SK-N-SH (cell line): ENCODE results near the gene WWOX. TPM values are rescaled to one million over a fixed set of nuclear protein-coding genes. Genes with fewer than 3 reads are reported as not detected.
A peak's percentile ranks its signal among the peaks of the same experiment; 100 is the strongest.

Experiments used
- CTCF ChIA-PET: fragments of 300-600, 350-600 bp; formaldehyde crosslinking; extraction: SDS; loops from one replicate; lab custom pipeline; 2021; lab: Yijun Ruan, JAX
- POLR2A ChIA-PET: fragments of 350-600 bp; sonication (Branson Sonifier 250); formaldehyde crosslinking; extraction: SDS; loops from one replicate; lab custom pipeline; 2020; ENCODE audit warnings: antibody characterized with exemption, inconsistent platforms; lab: Yijun Ruan, JAX
- DNase-seq: peaks from one replicate; pipeline ENCODE4 v3.0.0; 2012
- H2AFZ ChIP-seq: fragments of 200-600 bp; sonication (generic); 2 replicates; pipeline ENCODE4 v1.8.1; 2016; ENCODE audit warnings: antibody characterized with exemption, mild to moderate bottlenecking, low read depth
- H3F3A ChIP-seq: fragments of 200-600 bp; sonication (generic); replicated peaks from 2 replicates; pipeline ENCODE3; 2016; ENCODE audit warnings: antibody characterized with exemption, mild to moderate bottlenecking; ENCODE audit not compliant: insufficient read depth
- H3K27ac ChIP-seq, 2 experiments: fragments of 200-500 bp in 1 of 2; fragments of 200-600 bp in 1 of 2; sonication (Bioruptor generic) in 1 of 2; sonication (generic), shearing (Covaris generic) in 1 of 2; 2 replicates each; pipeline versions ENCODE4 v1.5.1 to v1.6.1; 2014 to 2016; ENCODE audit warnings: low read depth in 2 of 2, inconsistent platforms in 1 of 2, low read length in 1 of 2, mild to moderate bottlenecking in 1 of 2, mixed read lengths in 1 of 2
- H3K27me3 ChIP-seq: fragments of 200-600 bp; sonication (generic), shearing (Covaris generic); 2 replicates; pipeline ENCODE4 v1.6.1; 2016; ENCODE audit warnings: mixed run types; ENCODE audit not compliant: insufficient read depth
- H3K36me3 ChIP-seq, 2 experiments: fragments of 200-500 bp in 1 of 2; fragments of 200-600 bp in 1 of 2; sonication (Bioruptor generic) in 1 of 2; sonication (generic) in 1 of 2; replicated peaks in 1 of 2; 2 replicates each; pipeline versions ENCODE3 to v1.5.1; 2014 to 2016; ENCODE audit warnings: low read length in 1 of 2, mild to moderate bottlenecking in 1 of 2; ENCODE audit not compliant: insufficient read depth in 2 of 2, control insufficient read depth in 1 of 2
- H3K4me1 ChIP-seq, 2 experiments: fragments of 200-500 bp in 1 of 2; fragments of 200-600 bp in 1 of 2; sonication (Bioruptor generic) in 1 of 2; sonication (generic), shearing (Covaris generic) in 1 of 2; 2 replicates each; pipeline versions ENCODE4 v1.5.1 to v1.6.1; 2014 to 2016; ENCODE audit warnings: low read depth in 1 of 2, low read length in 1 of 2, mixed run types in 1 of 2; ENCODE audit not compliant: insufficient read depth in 2 of 2, control insufficient read depth in 1 of 2
- H3K4me2 ChIP-seq: fragments of 200-600 bp; sonication (generic), shearing (Covaris generic); 2 replicates; pipeline ENCODE4 v1.6.1; 2017; ENCODE audit warnings: mixed run types
- H3K4me3 ChIP-seq, 2 experiments: fragments of 200-500 bp in 1 of 2; fragments of 200-600 bp in 1 of 2; sonication (Bioruptor generic) in 1 of 2; sonication (generic), shearing (Covaris generic) in 1 of 2; 2 replicates each; pipeline versions ENCODE4 v1.5.1 to v1.8.1; 2014 to 2016; ENCODE audit warnings: low read depth in 2 of 2, inconsistent platforms in 1 of 2, low read length in 1 of 2, mild to moderate bottlenecking in 1 of 2, mixed read lengths in 1 of 2, moderate library complexity in 1 of 2
- H3K79me2 ChIP-seq: fragments of 200-600 bp; sonication (generic); 2 replicates; pipeline ENCODE4 v1.8.1; 2017; ENCODE audit warnings: mild to moderate bottlenecking; ENCODE audit not compliant: insufficient read depth
- H3K9ac ChIP-seq: fragments of 200-600 bp; sonication (generic); 2 replicates; pipeline ENCODE4 v1.6.1; 2017; ENCODE audit warnings: mixed run types
- H3K9me2 ChIP-seq: fragments of 200-600 bp; sonication (generic); 2 replicates; pipeline ENCODE4 v1.6.1; 2017; ENCODE audit warnings: mixed run types
- H3K9me3 ChIP-seq: fragments of 200-600 bp; sonication (generic); 2 replicates; pipeline ENCODE4 v1.6.1; 2017; ENCODE audit warnings: mixed run types, mild to moderate bottlenecking, moderate library complexity
- H4K20me1 ChIP-seq: fragments of 200-600 bp; sonication (generic); 2 replicates; pipeline ENCODE4 v1.6.1; 2017; ENCODE audit warnings: mild to moderate bottlenecking, mixed run types; ENCODE audit not compliant: insufficient read depth
- ELF1 ChIP-seq: IDR thresholded peaks from 2 replicates; pipeline ENCODE4 v1.4.0; 2012
- EZH2phosphoT487 ChIP-seq: fragments of 200-600 bp; sonication (generic); IDR thresholded peaks from 2 replicates; pipeline ENCODE4 v1.6.1; 2017; ENCODE audit warnings: low read depth, mixed run types, mild to moderate bottlenecking, antibody characterized with exemption, moderate library complexity, borderline replicate concordance
- FOXM1 ChIP-seq: IDR thresholded peaks from 2 replicates; pipeline ENCODE4 v1.4.0; 2012; ENCODE audit warnings: low read depth, mild to moderate bottlenecking
- GATA2 ChIP-seq: sonication (generic); formaldehyde crosslinking; IDR thresholded peaks from 2 replicates; pipeline ENCODE4 v1.5.0; 2020; ENCODE audit warnings: mild to moderate bottlenecking, missing genetic modification reagents
- JUND ChIP-seq: IDR thresholded peaks from 2 replicates; pipeline ENCODE4 v1.4.0; 2012
- MAX ChIP-seq: IDR thresholded peaks from 2 replicates; pipeline ENCODE4 v1.4.0; 2012; ENCODE audit warnings: low read depth
- POLR2AphosphoS5 ChIP-seq: IDR thresholded peaks from 2 replicates; pipeline ENCODE4 v1.6.1; 2012; ENCODE audit warnings: low read depth, low read length
- RAD21 ChIP-seq: IDR thresholded peaks from 2 replicates; pipeline ENCODE4 v1.6.1; 2012; ENCODE audit warnings: mild to moderate bottlenecking, low read length
- RFX5 ChIP-seq: IDR thresholded peaks from 2 replicates; pipeline ENCODE4 v1.6.1; 2012; ENCODE audit warnings: mild to moderate bottlenecking, improper control_type of control experiment, low read length
- SMC3 ChIP-seq: IDR thresholded peaks from 2 replicates; pipeline ENCODE4 v1.6.1; 2012; ENCODE audit warnings: low read depth, low read length, improper control_type of control experiment
- YY1 ChIP-seq: IDR thresholded peaks from 2 replicates; pipeline ENCODE4 v1.4.0; 2012; ENCODE audit warnings: low read depth, mild to moderate bottlenecking
- ZBTB33 ChIP-seq: IDR thresholded peaks from 2 replicates; pipeline ENCODE4 v1.4.0; 2012; ENCODE audit warnings: low read depth, borderline replicate concordance
- WGBS: methylation state at CpG from one replicate; pipeline ENCODE4 v1.1.6; 2017; ENCODE audit warnings: low lambda C conversion rate; 5-methylcytosine and 5-hydroxymethylcytosine counted together
- polyA plus RNA-seq, 3 experiments: library from polyadenylated mRNA; depleted of rRNA; stranded (reverse); fragments of >200 nt; gene quantifications; 2 replicates each; pipeline ENCODE4 v1.2.3, GENCODE V29; 2012
- TF ChIP-seq, protein P1 (sequence below): fragments of 150-350 bp; IDR thresholded peaks from 2 replicates; pipeline ENCODE4 v1.6.1; 2017; ENCODE audit warnings: antibody characterized with exemption, low read length, low read depth, borderline replicate concordance
- TF ChIP-seq, protein P2 (sequence below): IDR thresholded peaks from 2 replicates; pipeline ENCODE4 v1.6.1; 2012; ENCODE audit warnings: mild to moderate bottlenecking, low read depth, low read length, moderate library complexity
- TF ChIP-seq, protein P3 (sequence below): fragments of 200-600 bp; sonication (generic); IDR thresholded peaks from 2 replicates; pipeline ENCODE4 v1.6.1; 2017; ENCODE audit warnings: antibody characterized with exemption, mild to moderate bottlenecking, moderate library complexity
- TF ChIP-seq, protein P4 (sequence below): fragments of 150-350 bp; IDR thresholded peaks from 2 replicates; pipeline ENCODE4 v1.6.1; 2016; ENCODE audit warnings: mild to moderate bottlenecking, low read depth, low read length

The WWOX gene
- polyA plus RNA-seq, 1 of the 3 experiments (the other 2 are of a cell fraction), result 10.8 TPM

- Histone ChIP-seq H3F3A (no peaks in the 10 kb centered on the region), H3K9me2 (no peaks in the 10 kb centered on the region), H3K4me1 (no peaks in the 10 kb centered on the region; a peak in 1 of 4 replicates), H3K9ac (no peak overlapping the region), H3K4me3 (no peak overlapping the region), H3K36me3 (no peaks in the 10 kb centered on the region), H3K9me3 (no peaks in the 10 kb centered on the region), H3K27me3 (no peaks in the 10 kb centered on the region), H2AFZ (no peak overlapping the region), H3K4me2 (no peak overlapping the region)
- ChIA-PET POLR2A (no interaction called here), CTCF (no interaction called here)
- 80% methylated on average over 9 of the region's 9 CpGs for WGBS
- DNase-seq, result no peak
- TF ChIP-seq SMC3 (no peak), EZH2phosphoT487 (no peak), MAX (no peak), GATA2 (CRISPR knock-in tag) (no peak)
- TF ChIP-seq, protein P1, sequence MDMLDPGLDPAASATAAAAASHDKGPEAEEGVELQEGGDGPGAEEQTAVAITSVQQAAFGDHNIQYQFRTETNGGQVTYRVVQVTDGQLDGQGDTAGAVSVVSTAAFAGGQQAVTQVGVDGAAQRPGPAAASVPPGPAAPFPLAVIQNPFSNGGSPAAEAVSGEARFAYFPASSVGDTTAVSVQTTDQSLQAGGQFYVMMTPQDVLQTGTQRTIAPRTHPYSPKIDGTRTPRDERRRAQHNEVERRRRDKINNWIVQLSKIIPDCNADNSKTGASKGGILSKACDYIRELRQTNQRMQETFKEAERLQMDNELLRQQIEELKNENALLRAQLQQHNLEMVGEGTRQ, result no peak
- TF ChIP-seq, all 33 proteins: peak for 0
- no peaks in the 10 kb centered on the region for H3K79me2 ChIP-seq
- no peak overlapping the region for H3K27ac ChIP-seq
- no peaks in the 10 kb centered on the region for H4K20me1 ChIP-seq
Measured at GRCh38 chr16:78768718-78769117, 669.3 kb downstream of the WWOX start.

DNA sequence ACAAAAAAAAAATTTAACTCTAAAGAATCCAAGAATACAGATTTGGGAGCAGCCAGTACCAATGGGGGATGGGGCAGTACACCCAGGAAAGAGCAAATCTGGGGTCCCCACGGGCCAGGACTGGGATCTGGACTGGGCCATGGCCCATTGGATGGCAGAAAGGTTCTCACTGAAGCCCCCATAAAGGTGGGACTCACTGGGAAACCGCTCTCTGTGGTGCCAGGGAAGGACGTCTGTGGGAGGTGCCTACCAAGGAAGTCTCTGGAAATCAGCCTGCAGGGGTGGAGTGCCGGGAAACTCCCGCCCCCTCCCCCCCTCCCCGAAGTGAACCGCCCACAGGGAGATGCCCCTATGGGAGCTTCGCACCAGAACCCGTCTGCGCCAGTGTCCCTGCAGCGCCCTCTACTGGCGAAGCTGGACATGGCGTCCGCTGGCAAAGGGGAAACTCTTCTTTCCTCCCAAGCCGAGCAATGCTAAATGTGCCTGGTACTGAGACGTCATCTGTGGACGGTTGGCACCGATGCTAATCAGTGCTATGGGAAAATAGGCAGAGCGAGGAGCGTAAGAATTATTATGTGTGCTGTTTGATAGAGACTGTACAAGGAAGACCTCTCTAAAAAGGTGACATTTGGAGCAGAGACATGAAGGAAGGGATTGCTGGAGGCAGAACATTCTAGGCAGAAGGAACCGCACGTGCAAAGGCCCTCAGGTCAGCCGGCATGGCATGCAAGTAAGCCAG, 671.1 kb downstream of the WWOX start:
- H3K4me3 ChIP-seq, result no peak overlapping the region
- no peaks in the 10 kb centered on the region for H3F3A ChIP-seq
- H3K9ac ChIP-seq, result no peak overlapping the region
- H3K9me3 ChIP-seq, result no peaks in the 10 kb centered on the region
- H3K27ac ChIP-seq, result no peak overlapping the region
- POLR2A ChIA-PET, result no interaction called here
- no peaks in the 10 kb centered on the region for H3K27me3 ChIP-seq
- no peaks in the 10 kb centered on the region for H3K79me2 ChIP-seq
- CTCF ChIA-PET, result interaction anchor here (0.6 to 3.9 kb wide), 26 partner anchors 10 to 832 kb away, joined by 3 to 37 read pairs (median 4); no protein-coding TSS in a partner anchor
- no peaks in the 10 kb centered on the region; a peak in 1 of 4 replicates for H3K4me1 ChIP-seq
- no peaks in the 10 kb centered on the region for H3K9me2 ChIP-seq
- WGBS, result 52% methylated on average over 11 of the region's 23 CpGs
- H3K4me2 ChIP-seq, result no peak overlapping the region
- H3K36me3 ChIP-seq, result no peaks in the 10 kb centered on the region
- no peaks in the 10 kb centered on the region for H4K20me1 ChIP-seq
- no peak overlapping the region for H2AFZ ChIP-seq
- peak; percentile 81 for DNase-seq
- no peak for TF ChIP-seq FOXM1
- TF ChIP-seq POLR2AphosphoS5, result no peak
- TF ChIP-seq RAD21, result peak; percentile 73
- no peak for TF ChIP-seq EZH2phosphoT487
- TF ChIP-seq SMC3, result peak; percentile 55; the same call in 1 of the 2 replicates
- TF ChIP-seq, protein P2, sequence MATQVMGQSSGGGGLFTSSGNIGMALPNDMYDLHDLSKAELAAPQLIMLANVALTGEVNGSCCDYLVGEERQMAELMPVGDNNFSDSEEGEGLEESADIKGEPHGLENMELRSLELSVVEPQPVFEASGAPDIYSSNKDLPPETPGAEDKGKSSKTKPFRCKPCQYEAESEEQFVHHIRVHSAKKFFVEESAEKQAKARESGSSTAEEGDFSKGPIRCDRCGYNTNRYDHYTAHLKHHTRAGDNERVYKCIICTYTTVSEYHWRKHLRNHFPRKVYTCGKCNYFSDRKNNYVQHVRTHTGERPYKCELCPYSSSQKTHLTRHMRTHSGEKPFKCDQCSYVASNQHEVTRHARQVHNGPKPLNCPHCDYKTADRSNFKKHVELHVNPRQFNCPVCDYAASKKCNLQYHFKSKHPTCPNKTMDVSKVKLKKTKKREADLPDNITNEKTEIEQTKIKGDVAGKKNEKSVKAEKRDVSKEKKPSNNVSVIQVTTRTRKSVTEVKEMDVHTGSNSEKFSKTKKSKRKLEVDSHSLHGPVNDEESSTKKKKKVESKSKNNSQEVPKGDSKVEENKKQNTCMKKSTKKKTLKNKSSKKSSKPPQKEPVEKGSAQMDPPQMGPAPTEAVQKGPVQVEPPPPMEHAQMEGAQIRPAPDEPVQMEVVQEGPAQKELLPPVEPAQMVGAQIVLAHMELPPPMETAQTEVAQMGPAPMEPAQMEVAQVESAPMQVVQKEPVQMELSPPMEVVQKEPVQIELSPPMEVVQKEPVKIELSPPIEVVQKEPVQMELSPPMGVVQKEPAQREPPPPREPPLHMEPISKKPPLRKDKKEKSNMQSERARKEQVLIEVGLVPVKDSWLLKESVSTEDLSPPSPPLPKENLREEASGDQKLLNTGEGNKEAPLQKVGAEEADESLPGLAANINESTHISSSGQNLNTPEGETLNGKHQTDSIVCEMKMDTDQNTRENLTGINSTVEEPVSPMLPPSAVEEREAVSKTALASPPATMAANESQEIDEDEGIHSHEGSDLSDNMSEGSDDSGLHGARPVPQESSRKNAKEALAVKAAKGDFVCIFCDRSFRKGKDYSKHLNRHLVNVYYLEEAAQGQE, result no peak
- TF ChIP-seq ELF1, result no peak
- TF ChIP-seq ZBTB33, result no peak
- TF ChIP-seq, protein P3, sequence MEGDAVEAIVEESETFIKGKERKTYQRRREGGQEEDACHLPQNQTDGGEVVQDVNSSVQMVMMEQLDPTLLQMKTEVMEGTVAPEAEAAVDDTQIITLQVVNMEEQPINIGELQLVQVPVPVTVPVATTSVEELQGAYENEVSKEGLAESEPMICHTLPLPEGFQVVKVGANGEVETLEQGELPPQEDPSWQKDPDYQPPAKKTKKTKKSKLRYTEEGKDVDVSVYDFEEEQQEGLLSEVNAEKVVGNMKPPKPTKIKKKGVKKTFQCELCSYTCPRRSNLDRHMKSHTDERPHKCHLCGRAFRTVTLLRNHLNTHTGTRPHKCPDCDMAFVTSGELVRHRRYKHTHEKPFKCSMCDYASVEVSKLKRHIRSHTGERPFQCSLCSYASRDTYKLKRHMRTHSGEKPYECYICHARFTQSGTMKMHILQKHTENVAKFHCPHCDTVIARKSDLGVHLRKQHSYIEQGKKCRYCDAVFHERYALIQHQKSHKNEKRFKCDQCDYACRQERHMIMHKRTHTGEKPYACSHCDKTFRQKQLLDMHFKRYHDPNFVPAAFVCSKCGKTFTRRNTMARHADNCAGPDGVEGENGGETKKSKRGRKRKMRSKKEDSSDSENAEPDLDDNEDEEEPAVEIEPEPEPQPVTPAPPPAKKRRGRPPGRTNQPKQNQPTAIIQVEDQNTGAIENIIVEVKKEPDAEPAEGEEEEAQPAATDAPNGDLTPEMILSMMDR, result peak; percentile 32
- no peak for TF ChIP-seq RFX5
- TF ChIP-seq YY1, result no peak
- TF ChIP-seq JUND, result no peak
- TF ChIP-seq, protein P4, sequence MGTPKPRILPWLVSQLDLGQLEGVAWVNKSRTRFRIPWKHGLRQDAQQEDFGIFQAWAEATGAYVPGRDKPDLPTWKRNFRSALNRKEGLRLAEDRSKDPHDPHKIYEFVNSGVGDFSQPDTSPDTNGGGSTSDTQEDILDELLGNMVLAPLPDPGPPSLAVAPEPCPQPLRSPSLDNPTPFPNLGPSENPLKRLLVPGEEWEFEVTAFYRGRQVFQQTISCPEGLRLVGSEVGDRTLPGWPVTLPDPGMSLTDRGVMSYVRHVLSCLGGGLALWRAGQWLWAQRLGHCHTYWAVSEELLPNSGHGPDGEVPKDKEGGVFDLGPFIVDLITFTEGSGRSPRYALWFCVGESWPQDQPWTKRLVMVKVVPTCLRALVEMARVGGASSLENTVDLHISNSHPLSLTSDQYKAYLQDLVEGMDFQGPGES, result no peak
